ENCODE results near the gene CRY1. TPM values are rescaled to one million over a fixed set of nuclear protein-coding genes. Genes with fewer than 3 reads are reported as not detected.

CRY1 gene
- total and polyA plus RNA-seq, 10 donors, result 1.9 to 32.3 (median 14.2) TPM

- H3K4me1 ChIP-seq, result no peaks in the 10 kb centered on the region
- TF ChIP-seq POLR2AphosphoS5 (IDR thresholded peaks at IDR 0.05) (no peak), POLR2A (IDR thresholded peaks at IDR 0.05) (no peak), CTCF (IDR thresholded peaks at IDR 0.05 in 8 of 11, conservative IDR thresholded peaks at IDR 0.05 in 3 of 11) (no peak)
- no peaks in the 10 kb centered on the region for H3K36me3 ChIP-seq
- WGBS, 5 donors, result 78 to 84% (median 83%) methylated on average over 7 of the region's 7 CpGs
- H3K27me3 ChIP-seq (replicated peaks in 1 of 7), result peaks cover 0 to 3% (median 0%) of the 10 kb centered on the region in 7 donors
- no peak overlapping the region for H3K4me3 ChIP-seq
- intact Hi-C loops (cut with DNase I; ENCODE audit: low total_unique reads), result no loop called here
- no peaks in the 10 kb centered on the region for H3K9me3 ChIP-seq
- no peak overlapping the region for H3K27ac ChIP-seq
- no peak for DNase-seq
These were observed 36.1 kb upstream of the CRY1 start for GRCh38 chr12:107129315-107129930.

GRCh38 chr12:107127482-107128430, 34.4 kb upstream of the CRY1 start:
- no peaks in the 10 kb centered on the region for H3K36me3 ChIP-seq
- 68 to 86% (median 77%) methylated on average over 6 of the region's 6 CpGs for WGBS, 5 donors
- no peaks in the 10 kb centered on the region for H3K9me3 ChIP-seq
- H3K4me3 ChIP-seq, result no peak overlapping the region
- TF ChIP-seq POLR2A (IDR thresholded peaks at IDR 0.05), result no peak
- TF ChIP-seq CTCF (IDR thresholded peaks at IDR 0.05 in 8 of 11, conservative IDR thresholded peaks at IDR 0.05 in 3 of 11), result no peak
- TF ChIP-seq POLR2AphosphoS5 (IDR thresholded peaks at IDR 0.05), result no peak
- peaks cover 0 to 19% (median 0%) of the 10 kb centered on the region in 7 donors for H3K27me3 ChIP-seq (replicated peaks in 1 of 7)
- intact Hi-C loops (cut with DNase I; ENCODE audit: low total_unique reads), result no loop called here
- H3K4me1 ChIP-seq, result no peaks in the 10 kb centered on the region
- H3K27ac ChIP-seq, result no peak overlapping the region
- DNase-seq, result no peak

GRCh38 chr12:107126796-107127481, 33.6 kb upstream of the CRY1 start:
- no peak for TF ChIP-seq CTCF (IDR thresholded peaks at IDR 0.05 in 8 of 11, conservative IDR thresholded peaks at IDR 0.05 in 3 of 11)
- TF ChIP-seq POLR2AphosphoS5 (IDR thresholded peaks at IDR 0.05), result no peak
- TF ChIP-seq POLR2A (IDR thresholded peaks at IDR 0.05), result no peak
- no peaks in the 10 kb centered on the region for H3K9me3 ChIP-seq
- no peak overlapping the region for H3K27ac ChIP-seq
- 59 to 69% (median 61%) methylated on average over 5 of the region's 5 CpGs for WGBS, 5 donors
- intact Hi-C loops (cut with DNase I; ENCODE audit: low total_unique reads), result no loop called here
- no peak for DNase-seq
- H3K36me3 ChIP-seq, result no peaks in the 10 kb centered on the region
- peaks cover 0 to 27% (median 0%) of the 10 kb centered on the region in 7 donors for H3K27me3 ChIP-seq (replicated peaks in 1 of 7)
- H3K4me1 ChIP-seq, result no peaks in the 10 kb centered on the region
- no peak overlapping the region for H3K4me3 ChIP-seq

Measured in spleen (tissue), 11 donors.